Right renal cortex interstitium (tissue), 3 donors: ENCODE results near the gene LRRC26. TPM values are rescaled to one million over a fixed set of nuclear protein-coding genes. Genes with fewer than 3 reads are reported as not detected.
A peak's percentile ranks its signal among the peaks of the same experiment; 100 is the strongest.

Experiments
- DNase-seq, 3 donors: peaks; one replicate each; pipeline ENCODE4 v3.0.0-alpha.2; 2013; ENCODE audit warnings: low read depth in 3 of 3, low spot score in 2 of 3
- polyA plus RNA-seq, 3 donors: library from polyadenylated mRNA; unstranded; fragments of 120-200 nt; gene quantifications; one replicate each; pipeline ENCODE4 v1.2.1, GENCODE V29; 2013; ENCODE audit not compliant: insufficient read length in 3 of 3

The LRRC26 gene
- polyA plus RNA-seq, 3 donors = not detected

- DNase-seq = no peak
These were observed 29.7 kb upstream of the LRRC26 start for GRCh38 chr9:137199411-137200121.

- no peak for DNase-seq
These were observed 29.0 kb upstream of the LRRC26 start for GRCh38 chr9:137198902-137199283.

- no peak for DNase-seq
These were observed 28.4 kb upstream of the LRRC26 start for GRCh38 chr9:137198051-137198901.

DNA sequence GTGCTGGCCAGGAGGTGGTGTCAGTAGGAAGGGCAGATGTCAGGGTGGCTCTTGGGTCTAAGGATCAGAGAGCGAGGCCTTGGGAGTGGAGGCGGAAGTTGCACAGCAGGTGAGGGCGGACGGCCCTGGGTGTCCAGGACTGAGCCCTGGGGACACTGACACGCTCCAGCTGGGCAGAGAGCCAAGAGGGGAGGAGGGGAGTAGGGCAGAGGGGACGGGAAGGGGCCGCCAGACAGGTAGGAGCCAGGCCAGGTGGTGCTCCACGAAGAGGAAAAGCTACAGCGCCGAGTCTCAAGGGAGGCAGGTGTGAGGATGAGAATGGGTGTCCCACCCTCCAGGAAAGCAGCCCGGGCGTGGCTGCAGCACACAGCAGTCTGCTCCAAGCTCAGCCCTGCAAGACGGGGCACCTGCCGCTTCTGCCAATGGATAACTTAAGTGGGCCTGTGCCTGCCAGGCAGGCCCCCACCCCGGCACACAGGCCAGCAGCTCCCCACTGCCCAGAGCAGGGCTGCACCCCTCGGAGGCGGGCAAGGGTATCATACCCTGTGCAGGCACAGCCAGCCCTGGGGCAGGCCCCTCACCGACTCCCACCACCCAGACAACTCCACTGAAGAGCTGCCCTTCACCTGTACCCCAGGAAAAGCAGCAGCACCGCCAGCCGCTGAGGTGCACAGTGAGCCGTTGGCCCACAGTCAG lies 25.8 kb upstream of the LRRC26 start:
- DNase-seq = no peak

DNA sequence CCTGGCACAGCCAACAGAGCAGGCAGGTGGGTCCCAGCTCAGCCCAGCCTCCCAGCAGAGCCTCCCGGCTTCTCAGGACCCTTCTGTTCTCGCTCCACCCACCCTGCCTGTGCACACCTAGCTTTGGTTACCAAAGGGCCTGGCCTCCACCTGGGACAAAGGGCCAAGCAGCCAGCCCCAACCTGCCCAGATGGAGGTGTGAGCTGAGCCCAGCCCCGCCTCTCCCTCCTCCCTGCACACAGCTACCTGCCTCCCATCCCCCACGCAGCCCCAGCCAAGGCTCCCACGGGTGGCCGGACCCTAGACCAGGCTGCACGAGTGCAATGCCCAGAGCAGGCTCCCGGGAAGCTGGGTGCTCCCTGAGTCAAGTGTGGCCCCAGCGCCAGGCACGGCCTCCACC lies 25.1 kb upstream of the LRRC26 start:
- no peak for DNase-seq

GRCh38 chr9:137194388-137194787 lies 24.5 kb upstream of the LRRC26 start:
- no peak for DNase-seq

DNA sequence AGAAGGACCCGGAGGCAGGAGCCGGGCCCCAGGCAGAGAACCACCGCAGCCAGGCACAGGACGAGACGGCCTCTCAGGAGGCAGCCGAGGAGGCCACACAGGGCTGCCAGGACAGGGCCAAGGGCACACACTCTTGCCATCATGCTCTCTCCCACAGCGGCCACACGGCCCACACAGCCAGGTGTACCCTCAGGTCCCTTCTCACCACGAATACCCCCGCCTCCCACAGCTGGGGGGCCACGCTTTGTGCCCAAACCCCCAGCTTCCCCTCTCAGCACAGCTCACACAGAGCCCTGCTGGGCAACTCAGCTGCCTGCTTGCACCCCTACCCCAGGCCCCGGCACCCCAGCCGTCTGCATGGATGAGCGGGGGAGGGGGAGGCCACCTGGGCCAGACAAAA lies 23.9 kb upstream of the LRRC26 start:
- DNase-seq = no peak

DNA sequence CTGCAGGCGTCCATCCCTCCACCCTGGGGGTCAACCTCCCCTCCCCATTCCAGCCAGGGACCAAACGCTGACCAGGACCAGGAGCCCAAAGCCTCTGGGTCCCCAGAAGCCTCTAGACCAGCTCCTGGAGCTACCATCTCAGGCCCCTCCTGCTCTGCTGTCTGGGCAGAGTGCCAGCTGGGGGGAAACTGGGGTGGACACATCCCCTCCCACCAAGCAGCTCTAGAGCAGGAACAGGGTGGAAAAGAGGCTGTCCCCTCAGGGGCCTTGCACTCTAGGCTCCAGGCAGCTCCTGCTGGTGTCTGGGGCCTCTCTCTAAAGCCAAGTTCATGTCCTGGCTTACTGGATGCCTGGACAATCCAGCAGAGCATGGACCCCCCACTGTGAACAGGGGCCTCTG lies 23.0 kb upstream of the LRRC26 start:
- DNase-seq = no peak

GRCh38 chr9:137192448-137192780 lies 22.6 kb upstream of the LRRC26 start:
- no peak for DNase-seq

- DNase-seq = no peak
These were observed 22.0 kb upstream of the LRRC26 start for GRCh38 chr9:137191691-137192447.

DNA sequence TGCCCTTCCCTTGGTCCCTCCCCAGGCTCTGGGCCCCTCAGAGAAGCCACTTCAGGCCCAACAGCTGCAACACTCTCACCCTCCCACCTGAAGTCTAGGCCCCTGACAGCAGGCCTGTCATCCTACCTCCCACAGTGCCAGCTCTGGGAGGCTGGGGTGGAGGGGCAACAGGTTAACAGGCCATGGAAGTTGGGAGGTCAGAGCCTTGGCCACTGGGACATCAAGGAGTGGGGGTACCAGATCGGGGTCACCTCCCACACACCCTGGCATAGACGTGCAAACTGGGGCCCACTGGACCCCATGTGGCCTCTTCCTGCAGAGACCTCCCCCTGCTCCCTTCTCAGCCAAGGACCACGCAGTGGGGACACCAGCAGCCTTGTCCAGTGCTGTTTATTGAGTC lies 21.4 kb upstream of the LRRC26 start:
- no peak for DNase-seq

DNA sequence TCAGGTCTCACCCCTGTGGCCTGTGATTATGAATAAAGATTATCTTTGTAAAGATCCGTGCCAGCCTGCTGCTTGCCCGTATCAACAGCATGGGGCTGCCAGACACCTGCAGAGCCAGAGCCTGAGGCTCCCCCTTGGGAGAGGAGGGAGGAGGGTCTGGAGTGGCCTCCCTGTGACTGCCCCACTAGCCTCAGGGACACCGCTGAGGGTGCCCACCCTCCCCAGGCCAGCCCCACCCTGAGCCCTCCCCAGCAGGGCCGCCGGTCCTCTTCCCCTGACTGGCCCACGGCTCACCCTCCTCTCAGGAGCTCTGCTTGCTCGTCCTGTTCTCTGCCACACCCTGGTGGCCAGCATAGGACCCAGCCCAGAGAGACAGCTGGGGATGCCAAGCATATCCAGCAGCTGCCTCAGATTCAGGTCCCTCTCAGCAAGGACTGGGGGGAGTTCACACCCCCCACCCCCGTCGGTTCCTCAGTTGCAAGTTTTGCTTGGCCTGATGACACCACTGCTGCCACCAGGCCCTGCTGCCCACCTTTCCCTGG lies 20.5 kb upstream of the LRRC26 start:
- DNase-seq = no peak

GRCh38 chr9:137189297-137190295 lies 19.7 kb upstream of the LRRC26 start:
- DNase-seq = no peak

DNA sequence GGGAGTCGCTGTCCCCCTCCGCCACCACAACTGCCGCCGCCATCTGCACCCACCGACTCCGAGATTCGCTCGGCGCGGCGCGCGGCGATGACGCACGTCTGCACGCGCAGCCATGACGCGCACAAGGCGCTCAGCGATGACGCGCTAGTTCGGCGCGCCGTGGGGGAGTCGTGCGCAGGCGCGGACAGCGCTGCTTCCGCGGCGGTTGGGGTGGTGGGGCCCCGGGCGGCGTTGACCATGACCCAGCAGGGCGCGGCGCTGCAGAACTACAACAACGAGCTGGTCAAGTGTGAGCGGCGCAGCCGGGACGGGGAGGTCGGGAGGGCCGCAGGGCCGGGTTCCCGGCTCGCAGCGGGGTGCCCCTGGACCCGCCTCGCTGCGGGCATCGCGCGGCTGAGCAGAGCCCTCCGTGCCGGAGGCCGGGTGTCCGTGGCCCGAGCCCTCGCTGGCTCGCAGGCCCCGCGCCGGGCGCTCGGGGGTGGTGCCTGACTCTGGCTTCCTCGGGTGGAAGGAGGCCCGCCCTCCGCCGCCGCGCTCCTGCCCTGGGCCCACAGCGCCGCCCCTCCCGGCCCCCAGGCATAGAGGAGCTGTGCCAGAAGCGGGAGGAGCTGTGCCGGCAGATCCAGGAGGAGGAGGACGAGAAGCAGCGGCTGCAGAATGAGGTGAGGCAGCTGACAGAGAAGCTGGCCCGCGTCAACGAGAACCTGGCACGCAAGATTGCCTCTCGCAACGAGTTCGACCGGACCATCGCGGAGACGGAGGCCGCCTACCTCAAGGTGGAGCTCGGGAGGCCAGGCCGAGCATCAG lies 18.8 kb upstream of the LRRC26 start, which contains the start of the genes ANAPC2 and SSNA1:
TSS of gene ANAPC2 (minus strand) at position 71 of the 807 bp plus-strand sequence. CDS start at position 43, 28 bp downstream.
TSS of gene SSNA1 (plus strand) at position 187 of the 807 bp plus-strand sequence. CDS start at position 238, 51 bp downstream.
- peak; percentile 87 to 91 (median 90) for DNase-seq

DNA sequence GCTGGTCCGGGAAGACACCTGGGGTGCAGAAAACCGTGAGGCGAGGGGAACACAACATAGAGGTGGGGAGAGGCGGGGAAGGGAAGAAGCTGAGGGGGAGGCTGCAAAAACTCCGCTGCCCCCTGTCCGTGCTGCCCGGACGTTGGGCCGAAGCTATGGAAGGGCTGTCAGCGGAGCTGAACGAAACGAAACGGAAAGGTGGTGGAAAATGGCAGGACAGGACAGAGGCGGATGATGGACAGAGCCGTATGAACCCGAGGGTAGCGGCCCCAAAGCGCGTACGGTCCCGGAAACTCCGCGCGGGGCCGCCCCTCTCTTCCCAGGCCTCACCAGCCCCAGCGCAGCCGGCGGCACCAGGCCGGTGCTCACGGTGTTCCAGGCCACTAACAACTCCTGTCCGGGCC lies 18.2 kb upstream of the LRRC26 start:
- DNase-seq = no peak

- no peak for DNase-seq
These were observed 17.5 kb upstream of the LRRC26 start for GRCh38 chr9:137187386-137187785.

GRCh38 chr9:137186385-137186784 lies 16.5 kb upstream of the LRRC26 start:
- no peak for DNase-seq

- DNase-seq = no peak
These were observed 16.1 kb upstream of the LRRC26 start for GRCh38 chr9:137185921-137186320.
